GM19397 (cell line): ENCODE results near the gene PTPRD.

Source experiments
- ATAC-seq: cut with Tn5 transposase; IDR thresholded peaks from one replicate; pipeline ENCODE4 v1.9.1; 2021; ENCODE audit warnings: mild to moderate bottlenecking, moderate library complexity; ENCODE audit not compliant: unreplicated experiment

The PTPRD gene

GRCh38 chr9:9231946-9232345, 1380.9 kb downstream of the PTPRD start:
- no peak for ATAC-seq

DNA sequence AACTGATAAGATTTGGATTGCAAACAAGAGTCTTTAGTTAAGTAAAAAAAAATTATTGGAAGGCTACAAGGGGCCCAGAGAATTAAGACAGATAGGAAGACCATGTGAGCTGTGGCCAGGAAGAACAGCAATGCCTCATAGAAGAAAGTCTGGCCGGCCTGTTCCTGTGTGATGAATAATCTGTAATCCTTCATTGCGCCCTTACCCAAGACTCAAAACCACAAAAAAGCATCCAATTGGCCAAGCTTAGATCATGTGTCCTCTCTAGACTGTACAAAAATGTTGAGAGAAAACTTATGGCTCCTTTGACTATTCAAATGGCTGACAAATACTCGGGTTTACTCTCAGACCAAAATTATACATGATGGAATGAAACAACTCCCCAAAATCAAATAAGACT, 1383.5 kb downstream of the PTPRD start:
- ATAC-seq = no peak

GRCh38 chr9:9223175-9223574, 1389.6 kb downstream of the PTPRD start:
- no peak for ATAC-seq

- no peak for ATAC-seq
Observed at GRCh38 chr9:9222730-9223129, 1390.1 kb downstream of the PTPRD start.

DNA sequence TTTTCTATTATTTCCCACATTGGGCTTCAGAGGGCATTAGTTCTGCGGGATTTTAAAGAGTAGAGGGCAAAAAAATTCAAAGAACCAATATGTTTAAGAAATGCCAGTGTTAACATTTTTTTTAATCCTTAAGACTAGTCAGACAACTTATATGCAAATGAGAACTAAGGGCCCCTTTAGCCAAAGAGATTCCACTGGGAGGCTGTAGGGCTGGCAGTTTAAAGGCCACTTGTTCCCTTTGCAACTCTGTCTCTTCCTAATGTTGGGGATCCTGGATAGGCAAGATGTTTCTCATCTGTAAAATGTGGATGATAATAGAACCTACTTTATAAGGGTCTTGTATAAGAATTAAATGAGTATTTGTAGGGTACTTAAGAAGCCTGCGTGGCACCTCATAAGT, 1395.9 kb downstream of the PTPRD start:
- no peak for ATAC-seq

GRCh38 chr9:9215050-9215449, 1397.8 kb downstream of the PTPRD start:
- no peak for ATAC-seq

DNA sequence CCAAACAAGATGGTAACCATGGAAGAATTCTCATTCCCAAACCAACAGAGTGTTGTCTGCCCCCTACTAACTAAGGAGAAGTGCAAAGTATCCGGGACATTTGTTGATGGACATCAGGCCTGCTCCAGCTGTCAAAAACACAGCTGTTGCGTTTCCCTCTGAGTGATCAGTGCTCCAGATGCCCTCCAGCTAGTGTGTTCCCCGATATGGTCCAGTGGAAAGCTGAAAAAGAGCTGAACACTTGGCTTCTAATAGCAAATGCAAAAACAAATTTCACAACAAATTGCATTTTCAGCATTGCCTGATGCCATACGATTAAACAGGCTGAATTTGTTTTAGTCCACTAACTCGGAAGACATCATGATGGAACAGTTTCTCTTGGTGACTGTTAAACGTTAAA, 1398.7 kb downstream of the PTPRD start:
- ATAC-seq = no peak

GRCh38 chr9:9212963-9213362, 1399.8 kb downstream of the PTPRD start:
- ATAC-seq = no peak

- no peak for ATAC-seq
Observed at GRCh38 chr9:9202276-9202675, 1410.5 kb downstream of the PTPRD start.

GRCh38 chr9:9186086-9186485, 1426.7 kb downstream of the PTPRD start:
- no peak for ATAC-seq

GRCh38 chr9:9182431-9182830, 1430.4 kb downstream of the PTPRD start:
- ATAC-seq = no peak

- no peak for ATAC-seq
Observed at GRCh38 chr9:9177081-9177480, 1435.7 kb downstream of the PTPRD start.

DNA sequence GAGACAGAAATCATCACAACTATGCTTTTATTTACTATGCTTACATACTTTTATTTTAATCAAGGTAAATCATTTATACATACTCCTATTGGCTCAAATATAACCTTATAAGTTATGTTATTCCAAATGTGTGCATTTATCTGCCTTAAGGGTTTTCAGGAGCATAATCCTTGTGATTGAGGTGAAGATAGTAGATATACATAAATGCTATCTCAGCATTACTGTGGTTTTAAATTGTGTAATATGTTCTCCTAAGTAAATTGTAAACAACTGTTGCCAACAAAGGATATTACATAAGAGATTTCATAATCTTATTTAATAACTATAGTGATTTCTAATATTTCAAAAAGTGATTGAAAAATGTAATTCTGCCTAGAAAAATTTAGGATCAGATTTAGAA, 1438.4 kb downstream of the PTPRD start:
- ATAC-seq = no peak

- no peak for ATAC-seq
Observed at GRCh38 chr9:9173264-9173663, 1439.5 kb downstream of the PTPRD start.

DNA sequence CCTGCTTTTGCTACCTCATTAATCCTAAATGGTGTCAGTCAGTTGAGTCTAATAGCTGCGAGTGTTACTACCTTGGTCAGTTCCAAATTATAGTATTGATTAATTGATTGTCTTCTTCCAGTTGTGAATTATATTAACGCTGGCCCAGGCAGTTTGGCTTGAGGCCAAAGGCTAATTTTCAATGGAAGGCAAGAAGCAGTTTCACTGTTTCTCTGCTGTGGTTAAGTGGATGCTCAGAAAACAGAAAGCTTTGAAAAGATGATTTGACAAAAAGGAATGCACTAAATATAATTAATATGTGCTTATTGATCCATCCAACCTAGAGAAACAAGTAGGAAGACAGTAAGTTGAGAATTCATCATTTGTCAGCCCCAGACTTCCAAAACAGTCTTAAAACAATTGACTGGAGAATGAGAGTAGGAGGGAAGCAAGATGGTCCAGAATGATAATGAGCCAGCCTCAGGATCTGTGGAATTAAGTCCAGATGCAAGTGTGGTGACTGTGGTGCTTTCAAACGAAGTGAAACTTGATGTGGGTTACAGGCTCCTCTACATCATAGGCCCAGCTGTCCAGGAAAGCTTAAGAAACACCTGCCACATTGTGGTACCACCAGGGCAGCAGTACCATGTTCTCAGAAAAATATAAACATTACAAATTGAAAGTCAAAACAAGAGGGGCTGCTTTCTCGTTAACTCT, 1442.2 kb downstream of the PTPRD start:
- ATAC-seq = no peak

GRCh38 chr9:9142001-9142400, 1470.8 kb downstream of the PTPRD start:
- ATAC-seq = no peak

DNA sequence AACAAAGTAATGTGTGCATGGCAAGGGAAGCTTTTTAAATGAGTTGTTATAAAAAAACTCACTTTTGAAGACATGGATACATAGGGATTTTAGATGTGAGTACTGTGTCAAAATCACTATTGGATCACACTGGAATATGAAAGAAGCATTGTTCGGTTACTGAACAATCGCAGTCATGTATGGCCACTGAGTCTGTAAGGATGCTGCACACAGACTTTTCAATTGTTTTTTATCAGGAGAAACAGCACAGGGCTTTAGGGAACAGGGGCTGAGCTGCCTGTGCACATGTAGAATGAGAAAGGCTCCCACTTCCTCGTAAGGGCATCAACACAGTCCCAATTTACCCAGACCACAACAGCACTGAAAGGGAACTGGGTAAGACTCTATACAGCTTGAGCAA, 1479.3 kb downstream of the PTPRD start:
- no peak for ATAC-seq

- ATAC-seq = no peak
Observed at GRCh38 chr9:9124616-9125015, 1488.2 kb downstream of the PTPRD start.

DNA sequence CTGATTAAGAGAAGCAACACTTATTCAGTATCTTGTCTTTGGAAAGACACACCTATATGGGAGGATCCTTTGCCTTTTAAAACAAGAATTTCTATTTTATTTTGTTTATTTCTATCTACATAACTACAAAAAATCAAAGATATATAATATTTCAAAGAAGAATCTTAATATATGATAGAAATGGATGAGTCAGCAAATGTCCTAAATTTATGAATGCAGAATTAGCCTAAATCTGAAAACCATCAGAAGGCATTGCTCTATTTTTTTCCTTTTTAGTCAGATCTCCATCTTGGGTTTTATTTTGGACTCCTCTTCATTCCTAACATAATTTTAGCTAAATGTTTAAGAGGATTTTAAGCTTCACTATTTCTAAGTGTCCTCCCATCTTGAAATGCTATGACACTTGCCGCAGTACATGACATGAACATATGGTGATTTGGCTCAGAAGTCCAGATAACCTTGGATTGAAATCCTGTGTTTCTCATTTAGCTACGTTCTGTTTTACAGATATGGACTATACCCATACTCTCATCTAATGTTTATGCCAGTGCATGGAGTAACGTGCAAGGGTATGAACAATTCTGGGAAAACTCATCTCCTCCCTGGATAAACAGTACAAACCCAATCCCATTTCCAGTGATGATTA, 1490.4 kb downstream of the PTPRD start:
- no peak for ATAC-seq

GRCh38 chr9:9117866-9118265, 1494.9 kb downstream of the PTPRD start:
- ATAC-seq = no peak

DNA sequence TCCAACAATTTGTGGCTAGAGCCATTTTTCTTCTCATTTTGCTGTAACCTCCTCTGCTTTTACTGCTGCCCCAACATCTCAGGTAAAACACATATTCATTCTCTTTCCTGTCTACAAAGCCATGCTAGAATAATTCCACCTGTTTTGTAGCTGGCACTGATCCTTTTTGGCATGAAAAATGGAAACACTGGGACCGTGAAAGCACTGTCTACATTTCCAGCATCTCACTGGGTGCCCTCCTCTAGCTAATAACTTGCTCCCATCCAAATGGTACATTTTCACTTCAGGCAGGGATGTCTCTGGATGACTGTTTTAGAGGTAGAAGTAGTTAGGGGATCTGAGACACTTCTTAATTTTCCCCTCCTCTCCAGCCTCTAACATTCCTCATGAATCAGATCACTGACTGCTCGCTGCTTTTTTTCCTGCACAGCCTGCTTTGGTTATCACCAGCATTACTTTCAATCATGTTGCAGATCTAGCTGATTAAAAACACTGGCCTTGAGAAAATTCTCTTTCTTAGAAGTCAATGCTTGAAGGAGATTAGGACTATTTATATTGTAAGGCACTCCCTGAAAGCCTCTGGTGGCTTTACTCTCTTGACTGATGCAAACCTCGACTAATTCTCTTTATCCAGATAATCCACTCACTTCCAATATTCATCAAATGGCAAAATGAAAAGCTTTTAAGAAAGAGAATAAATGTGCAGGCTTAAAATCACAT, 1500.6 kb downstream of the PTPRD start:
- ATAC-seq = no peak

GRCh38 chr9:9108641-9109040, 1504.2 kb downstream of the PTPRD start:
- no peak for ATAC-seq
